A549 (cell line): Measurements from ENCODE around the gene ING3.

ENCODE experiments used
- CBX8 ChIP-seq: fragments of 200-600 bp; sonication (generic); IDR thresholded peaks from 2 replicates; pipeline ENCODE4 v1.6.1; 2016
- CHD2 ChIP-seq: fragments of 150-350 bp; IDR thresholded peaks from 2 replicates; pipeline ENCODE4 v1.6.1; 2014; ENCODE audit warnings: low read length; ENCODE audit not compliant: partially characterized antibody
- FOSL2 ChIP-seq, 2 experiments: fragments of 450-650 bp in 1 of 2; fragments of >200 bp in 1 of 2; sonication (Bioruptor Twin) in 1 of 2; formaldehyde crosslinking; IDR thresholded peaks; 2 replicates each; pipeline versions ENCODE4 v1.5.0 to v1.6.1; 2016 to 2020; ENCODE audit warnings: mild to moderate bottlenecking in 1 of 2, moderate library complexity in 1 of 2
- JUNB ChIP-seq: fragments of >200 bp; sonication (Bioruptor Twin); formaldehyde crosslinking; IDR thresholded peaks from 2 replicates; pipeline ENCODE4 v1.6.1; 2016
- MAFK ChIP-seq: fragments of 450-650 bp; IDR thresholded peaks from 2 replicates; pipeline ENCODE4 v1.6.1; 2014; ENCODE audit not compliant: partially characterized antibody
- POLR2A ChIP-seq: IDR thresholded peaks from 2 replicates; pipeline ENCODE4 v1.6.1; 2012; ENCODE audit warnings: mild to moderate bottlenecking, low read length
- RAD21 ChIP-seq, 2 experiments: fragments of >200 bp in 1 of 2; sonication (Bioruptor Twin) in 1 of 2; formaldehyde crosslinking in 1 of 2; IDR thresholded peaks in 1 of 2; conservative IDR thresholded peaks in 1 of 2; 2 replicates in 1 of 2; 3 replicates in 1 of 2; pipeline ENCODE4 v1.6.1; 2012 to 2018; ENCODE audit warnings: inconsistent platforms in 1 of 2
- RCOR1 ChIP-seq: fragments of 150-350 bp; IDR thresholded peaks from 2 replicates; pipeline ENCODE4 v1.6.1; 2014; ENCODE audit warnings: antibody characterized with exemption, low read length, low read depth
- RFX5 ChIP-seq: fragments of 450-650 bp; IDR thresholded peaks from 2 replicates; pipeline ENCODE4 v1.7.1; 2014; ENCODE audit warnings: antibody characterized with exemption, mild to moderate bottlenecking, moderate library complexity
- SMC3 ChIP-seq: fragments of >200 bp; sonication (Bioruptor Twin); formaldehyde crosslinking; IDR thresholded peaks from 3 replicates; pipeline ENCODE4 v1.6.1; 2018; ENCODE audit warnings: inconsistent platforms
- TF ChIP-seq, protein P1 (sequence below): fragments of >200 bp; sonication (Bioruptor Twin); formaldehyde crosslinking; IDR thresholded peaks from 3 replicates; pipeline ENCODE4 v1.5.1; 2016
- TF ChIP-seq, protein P2 (sequence below): fragments of 200-600 bp; sonication (generic); IDR thresholded peaks from 2 replicates; pipeline ENCODE4 v1.6.1; 2016; ENCODE audit warnings: antibody characterized with exemption, mild to moderate bottlenecking, moderate library complexity

- TF ChIP-seq, protein P1, sequence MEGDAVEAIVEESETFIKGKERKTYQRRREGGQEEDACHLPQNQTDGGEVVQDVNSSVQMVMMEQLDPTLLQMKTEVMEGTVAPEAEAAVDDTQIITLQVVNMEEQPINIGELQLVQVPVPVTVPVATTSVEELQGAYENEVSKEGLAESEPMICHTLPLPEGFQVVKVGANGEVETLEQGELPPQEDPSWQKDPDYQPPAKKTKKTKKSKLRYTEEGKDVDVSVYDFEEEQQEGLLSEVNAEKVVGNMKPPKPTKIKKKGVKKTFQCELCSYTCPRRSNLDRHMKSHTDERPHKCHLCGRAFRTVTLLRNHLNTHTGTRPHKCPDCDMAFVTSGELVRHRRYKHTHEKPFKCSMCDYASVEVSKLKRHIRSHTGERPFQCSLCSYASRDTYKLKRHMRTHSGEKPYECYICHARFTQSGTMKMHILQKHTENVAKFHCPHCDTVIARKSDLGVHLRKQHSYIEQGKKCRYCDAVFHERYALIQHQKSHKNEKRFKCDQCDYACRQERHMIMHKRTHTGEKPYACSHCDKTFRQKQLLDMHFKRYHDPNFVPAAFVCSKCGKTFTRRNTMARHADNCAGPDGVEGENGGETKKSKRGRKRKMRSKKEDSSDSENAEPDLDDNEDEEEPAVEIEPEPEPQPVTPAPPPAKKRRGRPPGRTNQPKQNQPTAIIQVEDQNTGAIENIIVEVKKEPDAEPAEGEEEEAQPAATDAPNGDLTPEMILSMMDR = no peak
- TF ChIP-seq RFX5 = no peak
- TF ChIP-seq, protein P2, sequence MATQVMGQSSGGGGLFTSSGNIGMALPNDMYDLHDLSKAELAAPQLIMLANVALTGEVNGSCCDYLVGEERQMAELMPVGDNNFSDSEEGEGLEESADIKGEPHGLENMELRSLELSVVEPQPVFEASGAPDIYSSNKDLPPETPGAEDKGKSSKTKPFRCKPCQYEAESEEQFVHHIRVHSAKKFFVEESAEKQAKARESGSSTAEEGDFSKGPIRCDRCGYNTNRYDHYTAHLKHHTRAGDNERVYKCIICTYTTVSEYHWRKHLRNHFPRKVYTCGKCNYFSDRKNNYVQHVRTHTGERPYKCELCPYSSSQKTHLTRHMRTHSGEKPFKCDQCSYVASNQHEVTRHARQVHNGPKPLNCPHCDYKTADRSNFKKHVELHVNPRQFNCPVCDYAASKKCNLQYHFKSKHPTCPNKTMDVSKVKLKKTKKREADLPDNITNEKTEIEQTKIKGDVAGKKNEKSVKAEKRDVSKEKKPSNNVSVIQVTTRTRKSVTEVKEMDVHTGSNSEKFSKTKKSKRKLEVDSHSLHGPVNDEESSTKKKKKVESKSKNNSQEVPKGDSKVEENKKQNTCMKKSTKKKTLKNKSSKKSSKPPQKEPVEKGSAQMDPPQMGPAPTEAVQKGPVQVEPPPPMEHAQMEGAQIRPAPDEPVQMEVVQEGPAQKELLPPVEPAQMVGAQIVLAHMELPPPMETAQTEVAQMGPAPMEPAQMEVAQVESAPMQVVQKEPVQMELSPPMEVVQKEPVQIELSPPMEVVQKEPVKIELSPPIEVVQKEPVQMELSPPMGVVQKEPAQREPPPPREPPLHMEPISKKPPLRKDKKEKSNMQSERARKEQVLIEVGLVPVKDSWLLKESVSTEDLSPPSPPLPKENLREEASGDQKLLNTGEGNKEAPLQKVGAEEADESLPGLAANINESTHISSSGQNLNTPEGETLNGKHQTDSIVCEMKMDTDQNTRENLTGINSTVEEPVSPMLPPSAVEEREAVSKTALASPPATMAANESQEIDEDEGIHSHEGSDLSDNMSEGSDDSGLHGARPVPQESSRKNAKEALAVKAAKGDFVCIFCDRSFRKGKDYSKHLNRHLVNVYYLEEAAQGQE = no peak
- TF ChIP-seq FOSL2 (IDR thresholded peaks at IDR 0.05) = no peak
- no peak for TF ChIP-seq FOSL2 (CRISPR knock-in tag; IDR thresholded peaks at IDR 0.05)
- TF ChIP-seq JUNB = no peak
- TF ChIP-seq CBX8 = no peak
- no peak for TF ChIP-seq MAFK
- no peak for TF ChIP-seq RCOR1
- TF ChIP-seq CHD2 = no peak
- TF ChIP-seq RAD21 (conservative IDR thresholded peaks at IDR 0.05 in 1 of 2, IDR thresholded peaks at IDR 0.05 in 1 of 2) = no peak
- no peak for TF ChIP-seq SMC3
- no peak for TF ChIP-seq POLR2A
Observed at GRCh38 chr7:120981117-120981516, 30.5 kb downstream of the ING3 start.
